HG02885 (cell line): ENCODE data around the gene ZFYVE26.
"Not testable (repeated sequence)": the region's sequence is repeated elsewhere in the genome, so short reads cannot be mapped to it uniquely, and the experiment has no call there.

Source experiments
- ATAC-seq: cut with Tn5 transposase; IDR thresholded peaks from one replicate; pipeline ENCODE4 v1.9.1; 2021; ENCODE audit warnings: mild to moderate bottlenecking; ENCODE audit not compliant: unreplicated experiment, poor library complexity

The ZFYVE26 gene

DNA sequence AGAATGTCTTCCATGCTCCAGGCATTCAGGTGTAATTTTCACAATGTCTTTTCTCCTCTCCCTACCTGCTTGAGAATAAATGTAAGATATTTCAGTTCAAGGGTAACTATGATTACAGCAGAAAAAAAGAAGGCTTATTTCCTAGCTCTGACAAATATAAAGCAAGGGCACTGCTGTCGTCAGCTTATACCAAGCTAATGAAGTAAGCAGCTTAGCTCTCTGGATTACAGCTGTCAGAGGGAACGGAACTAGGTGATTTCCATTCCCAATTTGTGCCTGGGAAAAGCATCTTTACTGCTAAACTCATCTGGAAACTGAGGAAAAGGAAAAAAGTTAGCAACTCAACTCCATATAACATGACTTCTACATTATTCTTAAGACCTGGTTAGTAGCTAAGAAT, 56.5 kb downstream of the ZFYVE26 start:
- no peak for ATAC-seq

DNA sequence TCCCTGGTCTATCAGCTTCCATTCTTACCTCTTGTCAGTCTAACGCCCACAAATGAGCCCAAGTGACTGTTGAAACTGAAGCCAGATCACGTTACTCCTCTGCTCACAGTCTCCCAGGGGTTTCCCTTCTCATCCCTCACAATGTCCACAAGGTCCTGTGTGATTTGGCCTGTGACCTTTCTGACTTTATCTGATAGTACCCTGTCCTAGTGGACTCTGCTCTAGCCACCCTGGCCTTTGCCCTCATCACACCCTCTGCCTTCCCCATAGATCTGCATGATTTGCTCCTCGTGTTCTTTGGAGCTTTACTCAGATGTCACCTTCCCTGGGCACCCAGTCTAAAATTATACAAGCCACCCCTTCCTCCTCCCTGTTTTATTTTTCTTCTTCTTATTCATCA, 59.2 kb downstream of the ZFYVE26 start:
- ATAC-seq, result no peak

DNA sequence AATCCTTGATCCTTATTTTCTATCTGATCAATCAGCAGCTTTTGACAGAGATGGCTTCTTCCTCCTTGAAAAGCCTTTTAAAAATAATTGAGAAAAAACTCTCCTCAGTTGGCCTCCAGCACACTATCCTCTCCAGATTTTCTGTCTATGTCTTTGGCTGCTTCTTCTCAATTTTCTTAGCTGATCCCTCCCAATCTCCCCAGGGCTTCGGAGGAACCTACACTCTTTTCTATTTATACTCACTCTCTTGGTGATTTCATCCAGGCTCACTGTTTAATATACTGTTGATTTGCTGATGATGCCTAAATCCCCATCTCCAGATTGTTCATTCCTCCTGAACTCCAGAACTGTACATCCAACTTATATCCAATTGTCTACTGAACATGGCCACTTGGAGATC, 59.9 kb downstream of the ZFYVE26 start:
- ATAC-seq, result no peak

DNA sequence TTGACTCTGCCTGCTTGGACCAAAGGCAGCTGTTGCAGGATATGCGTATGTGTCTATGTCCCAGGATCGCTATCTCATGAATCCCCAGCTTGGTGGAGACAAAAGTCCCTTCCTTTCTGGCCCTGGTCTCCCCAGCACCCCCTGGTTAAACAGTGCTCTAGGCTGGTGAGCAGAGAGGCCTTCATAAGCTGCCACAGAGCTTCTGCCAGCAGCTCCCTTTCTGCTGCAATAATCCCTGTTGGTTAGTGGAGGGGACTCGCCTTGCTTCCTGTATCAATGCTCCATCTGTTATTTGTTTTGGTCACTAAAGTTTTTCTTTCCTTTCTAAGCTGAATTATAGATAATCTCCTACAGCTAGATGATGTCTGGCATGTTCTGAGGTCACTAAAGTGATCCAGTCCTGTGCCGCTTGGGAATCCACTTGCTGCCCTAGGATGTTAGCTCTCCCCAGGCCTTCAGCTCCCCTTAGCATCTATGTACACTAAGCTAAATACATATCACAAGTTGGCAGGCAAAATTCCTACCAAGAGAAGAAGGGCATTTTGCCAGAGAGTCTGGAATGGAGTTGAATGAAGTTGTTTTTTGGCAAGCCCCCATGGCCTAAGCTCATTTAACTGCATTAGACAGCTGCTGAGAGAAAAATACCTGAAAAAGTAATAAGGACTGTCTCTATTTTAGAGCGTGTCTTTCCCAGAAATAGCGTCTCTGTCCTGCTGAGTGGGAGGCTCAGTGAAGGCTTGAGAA, 66.9 kb downstream of the ZFYVE26 start:
- ATAC-seq, result no peak

DNA sequence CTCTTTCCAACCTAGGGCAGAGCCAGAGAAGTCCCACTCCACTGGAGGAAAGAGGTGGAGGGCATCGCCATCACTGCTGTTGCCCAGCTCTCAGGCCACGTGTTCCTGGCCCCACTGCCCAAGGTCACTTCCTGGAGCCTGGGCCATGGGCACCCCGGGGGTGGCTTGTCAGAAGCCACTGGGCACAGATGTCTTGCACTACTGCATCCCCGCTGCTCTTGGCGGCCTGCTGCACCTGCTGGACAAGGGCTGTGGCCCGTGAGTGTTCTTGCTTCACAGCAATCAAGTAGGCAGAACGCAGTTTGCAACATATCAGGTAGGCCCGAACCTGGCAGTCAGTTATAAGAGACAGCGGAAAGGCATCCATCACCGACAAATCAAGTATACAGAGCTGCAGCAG, 68.1 kb downstream of the ZFYVE26 start:
- no peak for ATAC-seq

DNA sequence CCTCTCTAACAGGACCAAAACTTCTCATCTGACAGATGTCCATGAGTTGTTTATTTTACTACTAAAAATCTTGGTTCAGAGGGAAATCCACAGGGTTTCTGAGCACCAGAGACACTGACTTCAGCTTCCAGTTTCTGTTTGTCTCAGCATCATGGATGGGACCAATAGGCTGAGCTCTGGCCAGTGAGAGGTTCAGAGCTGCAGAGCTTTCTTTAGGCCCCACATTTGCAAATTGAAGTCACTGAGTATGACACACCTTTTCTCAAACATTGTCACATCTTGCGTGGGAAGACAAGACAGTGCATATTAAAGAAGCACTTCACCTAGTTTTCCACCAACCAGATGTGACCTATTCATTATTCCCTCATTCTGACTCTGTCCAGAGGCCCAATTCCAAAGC, 69.5 kb downstream of the ZFYVE26 start:
- ATAC-seq, result no peak

DNA sequence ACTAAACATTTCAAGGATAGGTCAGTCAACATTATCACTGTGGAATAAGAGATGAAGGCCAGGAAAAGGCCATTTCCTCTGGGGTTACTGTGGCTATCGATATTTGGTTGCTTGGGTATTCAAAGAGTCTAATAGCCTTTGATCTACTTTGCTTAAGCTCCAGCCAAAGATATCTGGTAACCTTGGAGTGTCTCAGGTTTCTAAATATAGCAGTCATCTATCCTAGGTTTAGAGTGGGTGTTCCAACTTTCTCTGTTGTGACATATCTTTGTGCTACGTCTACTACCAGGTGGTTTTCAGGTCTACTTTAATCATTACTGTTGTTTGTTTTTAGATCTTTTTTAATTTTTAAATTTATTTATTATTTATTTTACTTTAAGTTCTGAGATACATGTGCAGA, 72.3 kb downstream of the ZFYVE26 start:
- no peak for ATAC-seq

DNA sequence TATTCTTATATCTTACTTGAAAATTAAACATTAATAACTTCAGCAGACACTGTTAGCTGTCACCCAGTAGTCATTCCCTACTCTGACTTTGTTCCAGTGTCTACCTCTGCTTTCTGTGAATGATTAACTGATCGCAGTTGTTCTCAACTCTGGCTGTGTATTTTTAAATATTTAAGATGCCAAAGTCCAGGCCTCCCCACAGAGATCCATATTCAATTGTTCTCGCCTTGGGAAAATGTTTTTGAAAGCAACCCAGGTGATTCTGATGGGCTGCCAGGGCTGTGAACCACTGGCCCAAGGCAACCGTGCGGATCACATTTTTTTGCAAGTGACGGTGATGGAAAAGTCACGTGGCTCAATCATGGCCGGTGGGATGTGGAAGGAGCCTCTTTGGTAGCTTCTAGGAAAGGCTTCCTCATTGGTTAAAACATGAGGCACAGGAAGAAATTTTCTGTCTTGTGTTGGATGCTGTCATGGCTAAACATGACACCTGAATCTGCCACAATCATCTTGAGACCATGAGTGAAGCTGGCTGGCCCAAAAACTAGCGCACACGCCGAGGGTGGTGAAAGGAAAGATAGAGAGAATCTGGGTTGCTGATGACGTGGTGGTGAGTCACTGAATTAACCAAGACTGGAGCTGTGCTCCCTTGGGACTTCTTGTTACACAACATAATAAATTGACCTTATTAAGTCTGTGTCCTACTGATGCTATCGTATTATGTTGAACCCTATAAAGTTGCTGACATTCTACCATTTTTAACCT, 77.5 kb downstream of the ZFYVE26 start:
- no peak for ATAC-seq

DNA sequence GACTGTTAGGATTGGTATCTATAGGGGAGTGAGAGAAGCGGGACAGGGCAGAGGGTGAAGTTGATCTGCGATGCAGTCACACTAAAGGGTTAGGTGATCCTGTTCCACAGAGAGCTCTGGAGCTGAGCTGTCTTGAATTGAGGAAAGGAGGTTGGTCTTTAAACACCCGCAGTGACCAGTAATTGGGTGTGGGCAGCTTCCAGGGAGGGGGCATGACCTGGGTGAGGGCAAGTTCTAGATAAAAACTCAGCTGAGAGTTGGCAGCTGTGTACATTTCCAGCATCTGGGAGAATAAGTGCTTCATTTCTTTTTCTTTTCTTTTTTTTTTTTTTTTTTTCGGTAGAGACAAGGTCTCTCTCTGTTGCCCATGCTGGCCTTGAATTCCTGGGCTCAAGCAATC, 79.6 kb downstream of the ZFYVE26 start:
- ATAC-seq, result no peak

DNA sequence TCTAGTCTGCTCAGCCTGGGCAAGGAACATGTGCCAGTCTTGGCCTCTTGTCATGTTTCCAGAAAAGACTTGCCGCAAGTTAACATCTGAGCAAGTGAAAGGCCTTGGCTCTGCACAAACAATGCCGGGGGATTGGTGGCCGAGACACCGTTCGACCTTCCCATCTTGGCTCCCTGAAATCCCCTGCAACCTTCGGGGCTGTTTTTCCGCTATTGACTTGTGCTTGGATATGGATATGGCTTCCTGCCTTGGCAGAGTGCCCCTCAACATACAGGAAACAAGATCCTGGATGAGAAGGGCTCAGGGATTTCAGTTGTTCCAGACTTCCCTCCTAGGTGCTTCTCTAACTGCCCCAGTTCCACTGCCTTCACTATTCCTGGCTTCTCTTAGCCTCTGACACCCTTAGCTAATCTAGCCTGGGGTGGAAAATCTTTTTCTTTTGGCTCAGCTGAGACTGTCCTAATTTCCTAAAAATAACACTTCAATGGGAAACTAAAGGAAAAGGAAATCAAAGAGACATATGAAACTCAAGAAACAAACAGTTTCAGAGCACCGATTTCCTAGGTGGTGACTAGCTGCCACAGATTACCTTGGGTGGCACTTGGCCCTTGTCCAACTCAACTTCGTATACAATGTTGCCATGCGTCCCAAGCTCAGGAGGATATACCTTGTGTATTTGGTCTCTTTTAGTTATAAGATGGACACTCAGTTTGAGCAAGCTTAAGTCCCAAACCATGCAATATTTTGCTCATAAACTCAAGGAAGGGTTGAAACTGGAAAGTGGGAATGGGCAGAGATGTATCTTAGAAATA, 80.8 kb downstream of the ZFYVE26 start:
- no peak for ATAC-seq

DNA sequence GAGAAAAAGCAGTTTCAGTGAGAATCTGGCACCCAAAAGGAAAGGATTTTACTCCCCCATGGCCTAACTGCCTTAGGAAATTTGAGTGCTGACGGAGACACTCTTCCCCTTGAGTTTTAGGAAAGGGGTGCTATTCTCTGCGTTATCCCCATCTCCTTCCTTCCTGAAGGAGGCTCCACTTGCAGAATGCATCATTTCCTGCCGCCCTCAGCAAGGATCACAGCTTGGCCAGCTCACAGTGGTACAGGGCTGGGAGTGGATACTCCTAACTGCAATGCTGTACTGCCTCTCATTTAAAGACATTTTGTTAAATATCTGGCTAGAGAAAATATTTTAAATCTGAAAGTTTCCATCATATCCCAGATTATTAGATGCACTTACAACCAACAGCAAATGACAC, 81.7 kb downstream of the ZFYVE26 start:
- no peak for ATAC-seq

DNA sequence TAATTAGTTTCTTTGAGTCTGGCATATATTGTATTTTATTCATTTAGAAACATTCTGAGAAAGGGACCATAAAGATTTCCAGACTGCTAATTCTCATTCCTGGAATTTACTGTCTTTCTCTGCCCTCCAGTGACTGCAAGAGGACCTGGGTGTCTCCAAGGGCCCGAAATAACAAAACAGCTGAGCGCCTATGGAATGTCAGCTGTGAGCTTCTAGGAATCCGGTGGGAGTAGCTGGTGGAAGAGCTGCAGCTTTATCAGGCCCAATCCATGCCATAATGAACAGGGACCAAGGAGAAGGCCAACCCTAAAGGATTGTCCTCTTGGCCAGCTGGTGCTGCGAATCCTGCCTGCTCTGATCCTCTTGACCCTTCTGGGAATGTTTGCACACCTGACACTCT, 82.8 kb downstream of the ZFYVE26 start:
- no peak for ATAC-seq

DNA sequence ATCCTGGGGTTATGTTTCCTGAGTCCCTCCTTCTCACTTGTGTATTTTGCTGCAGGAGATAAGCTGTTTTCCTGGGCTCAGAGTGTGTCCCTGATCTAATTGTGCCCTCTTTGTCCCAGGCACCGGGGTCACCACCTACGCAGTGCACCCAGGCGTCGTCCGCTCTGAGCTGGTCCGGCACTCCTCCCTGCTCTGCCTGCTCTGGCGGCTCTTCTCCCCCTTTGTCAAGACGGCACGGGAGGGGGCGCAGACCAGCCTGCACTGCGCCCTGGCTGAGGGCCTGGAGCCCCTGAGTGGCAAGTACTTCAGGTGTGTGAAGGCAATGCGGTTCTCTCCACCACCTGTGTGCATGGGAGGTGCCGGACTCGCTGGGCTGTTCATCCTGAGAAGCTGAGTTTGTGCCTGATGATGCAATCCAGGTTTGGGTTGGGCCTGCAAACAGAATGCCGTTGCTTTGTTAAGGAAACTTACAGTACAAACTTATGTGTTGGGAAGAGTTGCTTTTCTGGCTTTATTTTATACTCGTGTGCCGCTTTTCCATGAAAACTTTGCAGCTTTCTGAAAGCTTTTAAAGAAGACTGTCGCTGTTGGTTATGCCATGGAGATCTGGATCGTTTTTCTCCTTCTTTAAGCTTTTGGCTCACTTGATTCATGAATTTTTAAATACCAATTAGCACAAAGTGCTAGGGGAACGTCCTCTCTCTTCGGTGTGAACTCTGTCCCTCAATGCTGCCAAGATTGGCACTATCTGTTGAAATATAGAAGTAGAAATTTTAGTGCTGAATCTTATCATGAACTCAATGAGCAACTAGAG, 87.1 kb downstream of the ZFYVE26 start:
- no peak for ATAC-seq

DNA sequence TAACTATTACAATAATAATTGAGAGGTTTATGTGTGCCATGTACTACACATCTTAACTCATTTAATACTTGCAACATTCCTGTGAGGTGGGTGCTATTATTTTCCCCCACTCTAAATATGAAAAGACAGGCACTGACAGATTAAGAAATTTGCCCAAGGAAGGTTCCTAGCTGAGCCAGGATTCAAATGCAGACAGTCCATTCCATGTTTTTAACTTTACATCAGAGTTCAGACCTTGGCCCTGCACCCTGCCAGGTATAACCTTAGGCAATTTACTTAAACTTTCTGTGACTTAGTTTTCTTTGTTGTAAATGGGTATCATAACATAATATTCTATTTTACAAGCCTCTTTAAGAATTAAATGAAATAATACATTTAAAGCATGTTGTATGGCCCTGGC, 88.1 kb downstream of the ZFYVE26 start:
- ATAC-seq, result no peak

DNA sequence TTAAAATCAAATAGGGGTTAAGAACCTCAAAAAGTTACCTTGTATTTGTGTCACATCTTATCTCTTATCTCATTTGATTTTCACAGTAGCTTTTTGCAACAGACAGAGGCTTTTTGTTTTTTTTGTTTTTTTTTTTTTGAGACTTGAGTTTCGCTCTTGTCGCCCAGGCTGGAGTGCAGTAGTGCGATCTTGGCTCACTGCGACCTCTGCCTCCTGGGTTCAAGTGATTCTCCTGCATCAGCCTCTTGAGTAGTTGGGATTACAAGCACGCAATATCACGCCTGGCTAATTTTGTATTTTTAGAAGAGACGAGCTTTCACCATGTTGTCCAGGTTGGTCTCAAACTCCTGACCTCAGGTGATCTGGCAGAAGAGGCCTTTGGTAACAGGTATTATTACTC, 89.0 kb downstream of the ZFYVE26 start:
- no peak for ATAC-seq

DNA sequence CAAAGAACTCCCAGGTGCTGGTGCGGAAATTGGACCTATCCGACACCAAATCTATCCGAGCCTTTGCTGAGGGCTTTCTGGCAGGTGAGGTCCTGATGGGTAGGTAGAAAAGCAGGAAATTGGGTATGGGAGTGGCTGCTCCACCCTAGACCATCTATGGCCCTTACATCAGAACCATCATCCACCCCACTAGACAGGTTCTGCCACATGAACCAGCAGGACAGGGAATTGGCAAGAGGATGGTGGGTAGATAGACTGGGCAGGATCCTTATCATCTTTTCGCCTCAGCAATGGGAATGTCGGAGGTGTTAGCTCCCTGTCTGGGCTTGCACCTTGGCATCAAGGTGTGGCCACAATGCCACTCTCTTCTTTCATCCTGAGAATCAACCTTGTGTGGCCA, 91.2 kb downstream of the ZFYVE26 start:
- ATAC-seq, result no peak

DNA sequence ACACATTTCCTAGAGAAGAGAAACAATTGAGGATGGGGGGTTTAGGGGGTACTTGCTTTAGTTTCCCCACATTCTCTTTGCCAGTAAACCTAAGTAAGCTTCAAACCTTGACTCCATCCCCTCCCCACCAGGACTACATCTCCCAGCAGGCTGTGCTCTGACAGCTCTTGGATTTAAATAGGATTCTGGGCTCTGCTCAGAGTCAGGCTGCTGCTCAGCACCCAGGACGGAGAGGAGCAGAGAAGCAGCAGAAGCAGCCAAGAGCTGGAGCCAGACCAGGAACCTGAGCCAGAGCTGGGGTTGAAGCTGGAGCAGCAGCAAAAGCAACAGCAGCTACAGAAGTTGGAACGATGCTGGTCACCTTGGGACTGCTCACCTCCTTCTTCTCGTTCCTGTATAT, 94.1 kb downstream of the ZFYVE26 start:
- no peak for ATAC-seq

DNA sequence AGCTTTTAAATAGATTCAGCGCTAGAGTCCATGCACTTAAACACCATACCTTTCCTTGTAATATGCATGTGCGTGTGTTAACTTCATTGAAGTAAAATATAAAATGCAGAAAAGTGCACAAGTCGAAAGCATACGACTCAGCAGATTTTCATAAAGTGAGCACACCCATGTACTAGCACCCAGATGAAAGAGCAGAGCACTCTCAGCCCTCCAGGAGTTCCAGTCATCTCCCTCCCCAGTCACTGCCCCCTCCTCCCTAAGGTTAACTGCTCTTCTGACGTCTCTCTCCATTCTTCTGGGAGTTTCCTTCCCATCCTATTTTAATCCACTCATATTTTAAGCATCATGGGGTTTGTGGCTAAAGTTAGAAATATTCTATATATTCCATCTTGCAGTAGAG, 94.5 kb downstream of the ZFYVE26 start:
- ATAC-seq, result no peak

DNA sequence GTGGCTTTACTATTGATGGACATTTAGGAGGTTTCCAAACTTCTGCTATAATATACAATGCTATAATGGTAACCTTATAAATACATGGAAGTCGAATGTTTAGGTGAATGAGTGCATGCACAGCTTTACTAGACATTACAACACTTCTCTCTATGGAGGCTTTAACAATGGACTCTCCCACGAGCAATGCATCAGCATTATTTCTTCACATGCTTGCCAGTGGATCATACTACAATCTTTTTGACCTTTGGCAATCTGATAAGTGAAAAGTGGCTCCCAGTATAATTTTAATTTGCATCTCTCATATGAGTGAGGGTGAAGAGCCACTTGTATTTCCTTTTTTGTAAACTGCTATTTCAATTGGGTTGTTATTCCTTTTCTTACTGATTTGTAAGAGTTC, 96.5 kb downstream of the ZFYVE26 start:
- ATAC-seq, result no peak

DNA sequence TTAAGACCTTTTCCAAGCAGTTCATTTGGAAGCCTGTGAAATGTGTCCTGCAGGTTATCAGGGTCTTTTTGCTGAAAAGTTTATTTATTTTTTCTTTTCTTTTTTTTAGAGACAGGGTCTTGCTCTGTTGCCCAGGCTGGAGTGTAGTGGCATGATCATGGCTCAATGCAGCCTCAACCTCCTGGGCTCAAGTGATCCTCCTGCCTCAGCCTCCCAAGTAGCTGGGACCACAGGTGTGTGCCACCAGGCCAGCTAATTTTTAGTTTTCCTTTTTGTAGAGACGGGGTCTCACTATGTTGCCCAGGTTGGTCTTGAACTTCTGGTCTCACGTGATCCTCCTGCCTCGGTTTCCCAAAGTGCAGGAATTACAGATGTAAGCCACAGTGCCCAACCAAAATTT, 97.0 kb downstream of the ZFYVE26 start:
- ATAC-seq, result not testable (repeated sequence)
